HepG2 (cell line): ENCODE results near the gene BBS4. TPM values are rescaled to one million over a fixed set of nuclear protein-coding genes. Genes with fewer than 3 reads are reported as not detected.

Experiments
- ATAC-seq: fragments of 200-7000 bp; cut with Tn5 transposase; 3 replicates; pipeline ENCODE4 v1.9.1; 2020; ENCODE audit warnings: mild to moderate bottlenecking, moderate library complexity
- BruUV-seq: library from RNA; stranded (reverse); fragments of 400-500 nt; replicated peaks from 2 replicates; lab custom pipeline; 2021; lab: Mats Ljungman, UMichigan
- CTCF ChIA-PET: fragments of 300-600 bp; formaldehyde crosslinking; extraction: SDS; loops from one replicate; lab custom pipeline; 2021; ENCODE audit warnings: low total read pairs, inconsistent platforms, low intra/inter-chr PET ratio; lab: Yijun Ruan, JAX
- POLR2A ChIA-PET: fragments of 350-600 bp; sonication (Branson Sonifier 250); formaldehyde crosslinking; loops from one replicate; lab custom pipeline; 2020; ENCODE audit warnings: antibody characterized with exemption, inconsistent platforms; lab: Yijun Ruan, JAX
- DNase-seq: peaks from one replicate; pipeline ENCODE4 v3.0.0-alpha.2; 2015; ENCODE audit warnings: low spot score
- FAIRE-seq: peaks from 3 replicates; lab custom pipeline; 2011; peaks lifted over from hg19 to GRCh38; lab: Jason Lieb, UNC
- H2AFZ ChIP-seq: one replicate; pipeline ENCODE4 v1.6.1; 2011; ENCODE audit warnings: low read length, inconsistent platforms
- H3K27ac ChIP-seq: fragments of 300-600 bp; 3 replicates; pipeline ENCODE4 v1.8.0; 2011; ENCODE audit warnings: mixed run types, mild to moderate bottlenecking, mixed read lengths, low read length, inconsistent platforms; ENCODE audit not compliant: insufficient read depth; ENCODE audit errors: extremely low read length
- H3K27me3 ChIP-seq, 2 experiments: fragments of 200-600 bp in 1 of 2; 2 replicates in 1 of 2; 3 replicates in 1 of 2; pipeline versions ENCODE4 v1.6.0 to v1.8.0; 2011; ENCODE audit warnings: low read length in 2 of 2, mild to moderate bottlenecking in 2 of 2, moderate library complexity in 2 of 2, inconsistent platforms in 1 of 2; ENCODE audit not compliant: insufficient read depth in 2 of 2, control insufficient read depth in 1 of 2
- H3K36me3 ChIP-seq, 2 experiments: fragments of 200-600 bp in 1 of 2; replicated peaks in 1 of 2; 2 replicates in 1 of 2; 3 replicates in 1 of 2; pipeline versions ENCODE4 v1.5.1 to v1.8.0; 2011; ENCODE audit warnings: low read length in 2 of 2, inconsistent platforms in 1 of 2; ENCODE audit not compliant: insufficient read depth in 2 of 2, control insufficient read depth in 1 of 2
- H3K4me1 ChIP-seq: 2 replicates; pipeline ENCODE4 v1.5.1; 2012; ENCODE audit warnings: low read length, inconsistent platforms; ENCODE audit not compliant: insufficient read depth
- H3K4me2 ChIP-seq: 2 replicates; pipeline ENCODE4 v1.6.0; 2011; ENCODE audit warnings: low read depth, low read length, inconsistent platforms
- H3K4me3 ChIP-seq, 3 experiments: fragments of 200-600 bp in 1 of 3; sonication (generic), shearing (Covaris generic) in 1 of 3; replicated peaks in 1 of 3; 2 replicates each; pipeline ENCODE4 v1.5.1; 2011 to 2016; ENCODE audit warnings: low read length in 3 of 3, inconsistent platforms in 2 of 3, low read depth in 2 of 3, mild to moderate bottlenecking in 2 of 3, control low read depth in 1 of 3, mixed read lengths in 1 of 3; ENCODE audit not compliant: insufficient read depth in 1 of 3
- H3K79me2 ChIP-seq: one replicate; pipeline ENCODE4 v1.6.1; 2011; ENCODE audit warnings: low read length, inconsistent platforms; ENCODE audit not compliant: insufficient read depth
- H3K9ac ChIP-seq: 2 replicates; pipeline ENCODE4 v1.6.0; 2011; ENCODE audit warnings: mild to moderate bottlenecking, low read depth, low read length, inconsistent platforms; ENCODE audit not compliant: insufficient read depth
- H3K9me3 ChIP-seq: 2 replicates; pipeline ENCODE4 v1.5.1; 2012; ENCODE audit warnings: mild to moderate bottlenecking, low read length
- H4K20me1 ChIP-seq: 2 replicates; pipeline ENCODE4 v1.6.0; 2011; ENCODE audit warnings: inconsistent platforms, mild to moderate bottlenecking, low read length, moderate library complexity; ENCODE audit not compliant: insufficient read depth
- ATAD3A ChIP-seq: sonication (generic); formaldehyde crosslinking; IDR thresholded peaks from 2 replicates; pipeline ENCODE4 v1.4.0; 2020; ENCODE audit warnings: missing genetic modification reagents
- FOXO1 ChIP-seq: sonication (generic); formaldehyde crosslinking; IDR thresholded peaks from 2 replicates; pipeline ENCODE4 v1.4.0; 2020; ENCODE audit warnings: missing genetic modification reagents
- LCORL ChIP-seq, 2 experiments: fragments of 450-650 bp in 1 of 2; sonication (generic) in 1 of 2; formaldehyde crosslinking in 1 of 2; IDR thresholded peaks; 2 replicates each; pipeline versions ENCODE4 v1.5.0 to v1.6.1; 2017 to 2020; ENCODE audit warnings: antibody characterized with exemption in 1 of 2, missing genetic modification reagents in 1 of 2
- MTA3 ChIP-seq: sonication (generic); formaldehyde crosslinking; IDR thresholded peaks from 2 replicates; pipeline ENCODE4 v1.4.0; 2020; ENCODE audit warnings: missing genetic modification reagents
- ZFP90 ChIP-seq: sonication (generic); formaldehyde crosslinking; IDR thresholded peaks from 2 replicates; pipeline ENCODE4 v1.8.0; 2022; ENCODE audit warnings: missing genetic modification reagents, mild to moderate bottlenecking, inconsistent platforms, borderline replicate concordance
- ZFX ChIP-seq: sonication (generic); formaldehyde crosslinking; IDR thresholded peaks from 2 replicates; pipeline ENCODE4 v1.4.0; 2020; ENCODE audit warnings: mild to moderate bottlenecking, low read depth, missing genetic modification reagents, moderate library complexity
- ZNF234 ChIP-seq: sonication (generic); formaldehyde crosslinking; conservative IDR thresholded peaks from 2 replicates; pipeline ENCODE4 v1.5.1; 2020; ENCODE audit warnings: mild to moderate bottlenecking, missing genetic modification reagents
- ZNF501 ChIP-seq: sonication (generic); formaldehyde crosslinking; IDR thresholded peaks from 2 replicates; pipeline ENCODE4 v1.5.1; 2020; ENCODE audit warnings: mild to moderate bottlenecking, moderate library complexity, missing genetic modification reagents
- ZNF629 ChIP-seq: sonication (generic); formaldehyde crosslinking; conservative IDR thresholded peaks from 2 replicates; pipeline ENCODE4 v1.5.0; 2020; ENCODE audit warnings: missing genetic modification reagents
- ZSCAN29 ChIP-seq: sonication (generic); formaldehyde crosslinking; conservative IDR thresholded peaks from 2 replicates; pipeline ENCODE4 v1.4.0; 2020; ENCODE audit warnings: mild to moderate bottlenecking, missing genetic modification reagents
- WGBS: methylation state at CpG from one replicate; pipeline ENCODE4 v1.1.6; 2017; ENCODE audit warnings: low lambda C conversion rate; 5-methylcytosine and 5-hydroxymethylcytosine counted together
- in situ Hi-C: cut with HindIII; loops from 2 replicates; pipeline ENCODE4 v1.10.0; 2017; ENCODE audit warnings: low pct_unique_long_range_greater_than_20kb; ENCODE audit not compliant: extremely low pct_ligation_motif_present
- intact Hi-C: fragments of 100-400 bp; cut with micrococcal nuclease; formaldehyde crosslinking; loops from one replicate; pipeline ENCODE4 v1.10.0; 2022; ENCODE audit not compliant: unreplicated experiment
- polyA plus RNA-seq, 8 experiments: library from polyadenylated mRNA; depleted of rRNA in 3 of 8; stranded (reverse) in 7 of 8; unstranded in 1 of 8; fragments of >200 nt; fragmentation: Illumina TruSeq in 4 of 8; extraction: Trizol in 4 of 8; gene quantifications; 2 replicates each; pipeline versions ENCODE4 v1.2.1 to v1.2.3, GENCODE V29; 2011 to 2016; ENCODE audit warnings: low read depth in 4 of 8, missing spikeins in 1 of 8, mixed read lengths in 1 of 8; ENCODE audit not compliant: insufficient read depth in 1 of 8
- total RNA-seq, 5 experiments: library from RNA; depleted of rRNA; stranded (reverse); fragments of >200 nt; fragmentation: Illumina TruSeq; extraction: Trizol; gene quantifications; 2 replicates each; pipeline ENCODE4 v1.2.3, GENCODE V29; 2016; ENCODE audit warnings: low read depth in 1 of 5
- TF ChIP-seq, protein P1 (sequence below): sonication (generic); formaldehyde crosslinking; IDR thresholded peaks from 2 replicates; pipeline ENCODE4 v1.4.0; 2020; ENCODE audit warnings: missing genetic modification reagents, borderline replicate concordance
- TF ChIP-seq, protein P2 (sequence below): sonication (generic); formaldehyde crosslinking; IDR thresholded peaks from 2 replicates; pipeline ENCODE4 v1.5.1; 2020; ENCODE audit warnings: mild to moderate bottlenecking, missing genetic modification reagents

BBS4 gene
- total and polyA plus RNA-seq, 2 of the 13 experiments (the other 11 are each of a cell fraction or from before 2014, with no cell fraction given) = 16.0 to 21.3 TPM

GRCh38 chr15:72786676-72787345 lies 100.8 kb downstream of the BBS4 start:
- Histone ChIP-seq H2AFZ (peak overlapping the region; percentile 74), H3K36me3 (no peaks in the 10 kb centered on the region), H3K4me3 (peak overlapping the region in 1 of 3 experiments; percentile 20; a peak in 1 of 6 replicates), H3K27me3 (peaks cover 0 to 9% of the 10 kb centered on the region in 2 experiments; a peak in 1 of 5 replicates), H3K27ac (no peak overlapping the region), H3K79me2 (peaks cover 15% of the 10 kb centered on the region), H3K4me1 (peaks cover 34% of the 10 kb centered on the region), H3K9me3 (no peaks in the 10 kb centered on the region), H3K4me2 (peak overlapping the region; percentile 32; the same call in 1 of the 2 replicates), H4K20me1 (no peaks in the 10 kb centered on the region), H3K9ac (no peak overlapping the region)
- POLR2A ChIA-PET = no interaction called here
- TF ChIP-seq ATAD3A (CRISPR knock-in tag) (no peak), ZFX (CRISPR knock-in tag) (peak; percentile 50; the same call in 1 of the 2 replicates)
- intact Hi-C loops (no loop called here), in situ Hi-C loops (no loop called here)
- CTCF ChIA-PET = no interaction called here
- 17% methylated on average over 4 of the region's 8 CpGs for WGBS
- DNase-seq = no peak
- no peak for FAIRE-seq
- BruUV-seq = no TSS peak
- no peak; the same call in 2 of the 3 replicates for ATAC-seq

DNA sequence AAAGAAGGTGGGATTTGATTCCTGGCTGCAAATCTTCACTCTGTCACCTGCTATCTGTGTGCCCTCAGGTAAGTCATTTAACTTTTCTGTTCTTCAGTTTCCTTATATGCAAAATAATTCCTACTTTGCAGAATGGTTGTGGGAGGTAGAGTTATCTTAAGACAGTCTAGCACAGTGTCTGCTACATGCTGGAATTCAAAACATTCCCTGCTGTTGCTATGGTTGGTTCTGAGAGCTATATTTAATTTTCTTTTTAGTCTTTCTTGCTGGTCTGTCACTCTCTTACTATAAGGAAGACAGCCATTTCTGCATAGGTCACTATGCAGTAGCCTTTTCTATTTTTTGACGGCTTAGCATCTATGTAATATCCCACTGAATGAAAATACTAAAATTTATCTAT lies 101.5 kb downstream of the BBS4 start:
- no peak for DNase-seq
- Histone ChIP-seq H3K27ac (no peak overlapping the region), H3K9me3 (no peaks in the 10 kb centered on the region), H2AFZ (no peak overlapping the region), H4K20me1 (no peaks in the 10 kb centered on the region), H3K79me2 (peaks cover 8% of the 10 kb centered on the region), H3K4me3 (no peak overlapping the region), H3K4me2 (0 out of 2 replicates have a peak overlapping the region, but pooled peaks have one; percentile 32), H3K27me3 (peaks cover 0 to 9% of the 10 kb centered on the region in 2 experiments; a peak in 1 of 5 replicates), H3K4me1 (peaks cover 28% of the 10 kb centered on the region), H3K9ac (no peak overlapping the region), H3K36me3 (no peaks in the 10 kb centered on the region)
- no peak for FAIRE-seq
- CTCF ChIA-PET = no interaction called here
- BruUV-seq = no TSS peak
- no peak for ATAC-seq
- intact Hi-C loops (no loop called here), in situ Hi-C loops (no loop called here)
- POLR2A ChIA-PET = no interaction called here
- WGBS = 0% methylated on average over 1 of the region's 1 CpG
- TF ChIP-seq ZNF234 (CRISPR knock-in tag) = no peak
- TF ChIP-seq, protein P1, sequence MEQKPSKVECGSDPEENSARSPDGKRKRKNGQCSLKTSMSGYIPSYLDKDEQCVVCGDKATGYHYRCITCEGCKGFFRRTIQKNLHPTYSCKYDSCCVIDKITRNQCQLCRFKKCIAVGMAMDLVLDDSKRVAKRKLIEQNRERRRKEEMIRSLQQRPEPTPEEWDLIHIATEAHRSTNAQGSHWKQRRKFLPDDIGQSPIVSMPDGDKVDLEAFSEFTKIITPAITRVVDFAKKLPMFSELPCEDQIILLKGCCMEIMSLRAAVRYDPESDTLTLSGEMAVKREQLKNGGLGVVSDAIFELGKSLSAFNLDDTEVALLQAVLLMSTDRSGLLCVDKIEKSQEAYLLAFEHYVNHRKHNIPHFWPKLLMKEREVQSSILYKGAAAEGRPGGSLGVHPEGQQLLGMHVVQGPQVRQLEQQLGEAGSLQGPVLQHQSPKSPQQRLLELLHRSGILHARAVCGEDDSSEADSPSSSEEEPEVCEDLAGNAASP (CRISPR knock-in tag) = no peak
- TF ChIP-seq LCORL (IDR thresholded peaks at IDR 0.05) = no peak
- no peak for TF ChIP-seq LCORL (CRISPR knock-in tag; IDR thresholded peaks at IDR 0.05)
- TF ChIP-seq ZSCAN29 (CRISPR knock-in tag) = no peak
- no peak for TF ChIP-seq ZNF629 (CRISPR knock-in tag)
- no peak for TF ChIP-seq FOXO1 (CRISPR knock-in tag)
- no peak for TF ChIP-seq MTA3 (CRISPR knock-in tag)
- no peak for TF ChIP-seq ZNF501 (CRISPR knock-in tag)
- TF ChIP-seq, protein P2, sequence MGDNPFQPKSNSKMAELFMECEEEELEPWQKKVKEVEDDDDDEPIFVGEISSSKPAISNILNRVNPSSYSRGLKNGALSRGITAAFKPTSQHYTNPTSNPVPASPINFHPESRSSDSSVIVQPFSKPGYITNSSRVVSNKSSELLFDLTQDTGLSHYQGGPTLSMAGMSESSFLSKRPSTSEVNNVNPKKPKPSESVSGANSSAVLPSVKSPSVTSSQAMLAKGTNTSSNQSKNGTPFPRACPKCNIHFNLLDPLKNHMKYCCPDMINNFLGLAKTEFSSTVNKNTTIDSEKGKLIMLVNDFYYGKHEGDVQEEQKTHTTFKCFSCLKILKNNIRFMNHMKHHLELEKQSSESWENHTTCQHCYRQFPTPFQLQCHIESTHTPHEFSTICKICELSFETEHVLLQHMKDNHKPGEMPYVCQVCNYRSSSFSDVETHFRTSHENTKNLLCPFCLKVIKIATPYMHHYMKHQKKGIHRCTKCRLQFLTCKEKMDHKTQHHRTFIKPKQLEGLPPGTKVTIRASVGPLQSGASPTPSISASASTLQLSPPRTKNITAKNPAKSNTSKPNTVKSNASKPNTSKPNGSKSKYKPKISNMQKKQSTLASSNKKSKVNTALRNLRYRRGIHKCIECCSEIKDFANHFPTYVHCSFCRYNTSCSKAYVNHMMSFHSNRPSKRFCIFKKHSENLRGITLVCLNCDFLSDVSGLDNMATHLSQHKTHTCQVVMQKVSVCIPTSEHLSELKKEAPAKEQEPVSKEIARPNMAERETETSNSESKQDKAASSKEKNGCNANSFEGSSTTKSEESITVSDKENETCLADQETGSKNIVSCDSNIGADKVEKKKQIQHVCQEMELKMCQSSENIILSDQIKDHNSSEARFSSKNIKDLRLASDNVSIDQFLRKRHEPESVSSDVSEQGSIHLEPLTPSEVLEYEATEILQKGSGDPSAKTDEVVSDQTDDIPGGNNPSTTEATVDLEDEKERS (CRISPR knock-in tag) = no peak
- no peak for TF ChIP-seq ZFP90
